ENCODE data around the gene PTPRS.
A peak's percentile ranks its signal among the peaks of the same experiment; 100 is the strongest.

Gene PTPRS

DNA sequence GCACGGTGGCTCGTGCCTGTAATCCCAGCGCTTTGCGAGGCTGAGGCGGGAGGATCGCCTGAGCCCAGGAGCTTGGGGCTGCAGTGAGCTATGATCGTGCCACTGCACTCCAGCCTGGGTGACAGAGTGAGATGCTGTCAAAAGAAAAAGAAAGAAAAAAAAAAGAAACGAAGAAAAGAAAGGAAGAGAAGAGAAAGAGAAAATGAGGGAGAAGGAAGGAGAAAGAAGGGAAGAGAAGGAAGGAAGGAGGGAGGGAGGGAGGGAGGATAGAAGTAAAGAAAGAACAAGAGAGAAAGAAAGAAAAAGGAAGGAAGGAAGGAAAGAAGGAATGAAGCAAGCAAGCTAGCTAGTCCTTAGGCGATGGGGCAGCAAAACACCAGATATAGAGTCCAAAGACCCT lies 14.1 kb downstream of the PTPRS start:
- no peak overlapping the region for H3K4me3 ChIP-seq (ENCODE audit: low read depth, low read length)
- no peak for DNase-seq (ENCODE audit: low read depth)
- no peak for TF ChIP-seq CTCF (conservative IDR thresholded peaks at IDR 0.05; ENCODE audit: low read depth, low read length)

DNA sequence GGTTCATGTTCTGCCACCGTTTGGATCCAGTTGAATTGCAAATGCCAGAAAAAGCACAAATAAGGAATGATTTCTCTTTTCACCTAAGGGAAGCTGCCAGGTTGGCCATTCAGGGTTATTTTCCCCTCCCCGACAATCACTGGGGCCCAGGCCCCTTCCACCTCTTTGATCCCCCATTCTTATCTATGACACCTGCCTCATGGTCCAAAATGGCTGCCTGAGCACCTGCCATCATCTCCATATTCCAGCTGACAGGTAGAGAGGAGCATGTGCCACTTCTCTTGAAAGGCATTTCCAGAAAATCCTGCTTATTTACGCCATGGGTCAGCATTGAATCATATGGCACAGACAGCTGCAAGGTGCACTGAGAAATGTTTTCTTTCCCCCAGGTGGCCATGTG lies 15.7 kb downstream of the PTPRS start:
- TF ChIP-seq CTCF (conservative IDR thresholded peaks at IDR 0.05; ENCODE audit: low read depth, low read length): no peak
- no peak for DNase-seq (ENCODE audit: low read depth)
- H3K4me3 ChIP-seq (ENCODE audit: low read depth, low read length): no peak overlapping the region

- no peak overlapping the region for H3K4me3 ChIP-seq (ENCODE audit: low read depth, low read length)
- no peak for DNase-seq (ENCODE audit: low read depth)
- TF ChIP-seq CTCF (conservative IDR thresholded peaks at IDR 0.05; ENCODE audit: low read depth, low read length): no peak
These were observed 17.2 kb downstream of the PTPRS start for GRCh38 chr19:5323475-5323811.

- H3K4me3 ChIP-seq (ENCODE audit: low read depth, low read length): no peak overlapping the region
- DNase-seq (ENCODE audit: low read depth): no peak
- peak; percentile 8 for TF ChIP-seq CTCF (conservative IDR thresholded peaks at IDR 0.05; ENCODE audit: low read depth, low read length)
These were observed 18.5 kb downstream of the PTPRS start for GRCh38 chr19:5321851-5322681.

DNA sequence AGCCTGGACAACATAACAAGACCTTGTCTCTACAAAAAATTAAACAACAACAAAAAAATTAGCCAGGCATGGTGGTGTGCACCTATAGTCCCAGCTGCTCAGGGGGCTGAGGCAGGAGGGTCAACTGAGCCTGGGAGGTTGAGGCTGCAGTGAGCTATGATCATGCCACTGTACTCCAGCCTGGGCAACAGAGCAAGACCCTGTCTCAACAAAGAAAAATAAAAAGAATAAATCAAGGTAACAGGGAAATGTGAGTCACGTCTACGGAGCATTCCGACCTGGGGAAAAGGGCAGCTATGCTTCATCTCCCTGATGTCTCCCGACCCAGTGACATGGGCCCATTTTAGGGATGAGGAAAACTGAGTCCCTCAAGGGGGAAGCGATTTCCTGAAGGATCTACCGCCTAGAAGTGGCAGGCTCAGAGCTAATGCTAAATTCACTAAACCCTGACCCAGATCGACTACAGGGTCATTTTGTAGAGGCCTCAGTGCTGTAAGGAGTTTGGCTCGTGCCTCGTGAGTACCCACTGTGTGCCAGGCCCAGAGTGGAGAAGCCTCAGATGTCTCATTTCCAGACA lies 19.5 kb downstream of the PTPRS start:
- no peak overlapping the region for H3K4me3 ChIP-seq (ENCODE audit: low read depth, low read length)
- no peak for DNase-seq (ENCODE audit: low read depth)
- no peak for TF ChIP-seq CTCF (conservative IDR thresholded peaks at IDR 0.05; ENCODE audit: low read depth, low read length)

DNA sequence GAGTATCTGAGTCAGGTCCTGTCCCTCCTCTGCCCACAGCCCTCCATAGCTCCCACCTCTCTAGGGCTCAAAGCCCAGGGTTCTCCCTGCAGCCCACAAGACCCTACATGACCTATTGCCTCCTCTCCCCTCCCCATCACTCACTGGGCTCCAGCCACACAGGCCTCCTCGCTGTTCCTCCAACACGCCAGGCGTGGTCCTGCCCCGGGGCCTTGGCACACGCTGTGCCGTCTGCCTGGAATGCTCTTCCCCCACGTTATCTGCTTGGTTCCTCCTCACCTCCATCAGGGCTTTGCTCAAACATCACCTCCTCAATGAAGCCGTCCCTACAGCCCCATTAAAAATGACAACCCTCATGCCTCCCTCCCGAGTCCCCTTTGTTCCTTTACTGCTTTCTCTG lies 21.1 kb downstream of the PTPRS start:
- DNase-seq (ENCODE audit: low read depth): no peak
- TF ChIP-seq CTCF (conservative IDR thresholded peaks at IDR 0.05; ENCODE audit: low read depth, low read length): no peak
- H3K4me3 ChIP-seq (ENCODE audit: low read depth, low read length): no peak overlapping the region

DNA sequence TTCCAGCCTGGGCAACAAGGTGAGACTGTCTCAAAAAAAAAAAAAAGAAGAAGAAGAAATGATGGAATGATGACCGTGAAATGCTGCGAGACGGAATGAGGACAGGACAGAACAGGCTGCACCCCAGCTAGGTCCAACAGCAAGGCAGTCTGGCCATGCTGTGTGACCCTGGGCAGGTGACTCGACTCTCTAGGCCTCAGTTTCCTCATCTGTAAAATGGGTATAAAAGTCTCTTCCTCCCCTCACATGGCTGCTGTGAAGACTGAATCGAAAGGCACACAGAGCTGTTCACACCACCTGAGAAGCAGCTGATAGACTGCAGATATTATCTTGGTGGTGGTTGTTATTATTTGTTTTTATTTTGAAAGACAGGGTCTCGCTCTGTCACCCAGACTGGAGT lies 22.3 kb downstream of the PTPRS start:
- no peak for TF ChIP-seq CTCF (conservative IDR thresholded peaks at IDR 0.05; ENCODE audit: low read depth, low read length)

More for the DNA sequence above, 22.3 kb downstream of the PTPRS start:
- DNase-seq (ENCODE audit: low read depth): no peak
- H3K4me3 ChIP-seq (ENCODE audit: low read depth, low read length): no peak overlapping the region
